ENCODE data around the gene GJB3. TPM values are rescaled to one million over a fixed set of nuclear protein-coding genes. Genes with fewer than 3 reads are reported as not detected.

The GJB3 gene
- total RNA-seq, 1 experiment from 2014 or later, result 0.96 TPM

- no peaks in the 10 kb centered on the region for H4K20me1 ChIP-seq (ENCODE audit: control insufficient read depth, insufficient read depth, insufficient read length)
Measured at GRCh38 chr1:34776911-34777310, 4.1 kb upstream of the GJB3 start.

More at GRCh38 chr1:34776911-34777310, 4.1 kb upstream of the GJB3 start:
- no peak overlapping the region for H2BK12ac ChIP-seq (ENCODE audit: insufficient read length, low read depth, low read length)
- no peak overlapping the region for H3K27ac ChIP-seq (ENCODE audit: insufficient read length, low read depth, low read length)
- H3K9me3 ChIP-seq (ENCODE audit: control insufficient read depth, low read depth, low read length), result no peaks in the 10 kb centered on the region
- no peak overlapping the region for H3K56ac ChIP-seq (ENCODE audit: insufficient read length, low read depth, low read length)
- H3K4me1 ChIP-seq (ENCODE audit: insufficient read depth, low read length), result no peaks in the 10 kb centered on the region
- no CpG with 5 or more reads among the region's 3 CpGs for WGBS (ENCODE audit: extremely low coverage, insufficient read length, low lambda C conversion rate)
- no peak overlapping the region for H3K23ac ChIP-seq (ENCODE audit: insufficient read length, low read depth, low read length)
- no peak overlapping the region for H3K9ac ChIP-seq (ENCODE audit: extremely low read depth, insufficient read length, low read length)
- no peak overlapping the region for H2AFZ ChIP-seq (ENCODE audit: low read length)
- H3K23me2 ChIP-seq (ENCODE audit: insufficient read length, low read depth, low read length, poor library complexity, severe bottlenecking), result peaks cover 10% of the 10 kb centered on the region
- Mint-ChIP-seq H3K36me3 (ENCODE audit: insufficient read depth in 1 of 3, low read depth in 3 of 3) (no peaks in the 10 kb centered on the region), H3K4me1 (peaks cover 3 to 4% of the 10 kb centered on the region in 2 experiments), H3K27ac (no peak overlapping the region), H3K9me3 (no peaks in the 10 kb centered on the region), H3K4me3 (no peak overlapping the region), H3K27me3 (ENCODE audit: low read depth) (peaks cover 27% of the 10 kb centered on the region)
- no peak for DNase-seq
- peaks cover 4% of the 10 kb centered on the region; the same call in 1 of the 2 replicates for H3K27me3 ChIP-seq (ENCODE audit: insufficient read depth, low read length)
- H2BK120ac ChIP-seq (ENCODE audit: low read depth, low read length, poor library complexity, severe bottlenecking), result no peak overlapping the region
- H2BK5ac ChIP-seq (ENCODE audit: insufficient read length, low read length), result no peak overlapping the region
- no peak overlapping the region for H3K18ac ChIP-seq (ENCODE audit: insufficient read length, low read depth, low read length)
- H4K91ac ChIP-seq (ENCODE audit: insufficient read length, low read depth, low read length), result no peak overlapping the region
- H3K14ac ChIP-seq (ENCODE audit: insufficient read depth, low read length), result no peak overlapping the region
- no peak overlapping the region for H2BK20ac ChIP-seq (ENCODE audit: low read depth, low read length, poor library complexity, severe bottlenecking)
- H3K79me2 ChIP-seq (ENCODE audit: insufficient read depth, low read length), result no peaks in the 10 kb centered on the region
- no peak overlapping the region for H3T11ph ChIP-seq (ENCODE audit: low read length)
- no peak overlapping the region for H4K8ac ChIP-seq (replicated peaks; ENCODE audit: insufficient read length, low read depth, low read length)
- H3K79me1 ChIP-seq (ENCODE audit: insufficient read depth, low read depth, low read length, poor library complexity, severe bottlenecking), result no peaks in the 10 kb centered on the region
- no peak overlapping the region for H2BK15ac ChIP-seq (ENCODE audit: low read depth, low read length)
- no peak overlapping the region for H3K4ac ChIP-seq (ENCODE audit: low read depth, low read length)
- H2AK5ac ChIP-seq (ENCODE audit: insufficient read length, low read length), result no peak overlapping the region
- no peak for TF ChIP-seq CTCF (conservative IDR thresholded peaks at IDR 0.05)
- H4K5ac ChIP-seq (ENCODE audit: insufficient read length, low read depth, low read length), result no peak overlapping the region
- H3K4me2 ChIP-seq (ENCODE audit: insufficient read depth, insufficient read length, low read length), result no peak overlapping the region
